ENCODE measurements around the gene RCN1.

RCN1 gene

GRCh38 chr11:32145282-32145681, 54.4 kb downstream of the RCN1 start:
- Histone ChIP-seq H3K27me3 (ENCODE audit: control insufficient read depth in 3 of 3, insufficient read depth in 3 of 3, low read depth in 1 of 3, low read length in 3 of 3) (peaks cover 0 to 10% (median 0%) of the 10 kb centered on the region in 3 experiments), H3K14ac (ENCODE audit: low read length) (no peak overlapping the region)
- no CpG with 5 or more reads among the region's 3 CpGs for WGBS, 2 donors (ENCODE audit: extremely low coverage in 2 of 2, insufficient read length in 2 of 2, insufficient replicate concordance in 1 of 2)

GRCh38 chr11:32148895-32149294, 58.0 kb downstream of the RCN1 start:
- no peak overlapping the region for H2AFZ ChIP-seq (ENCODE audit: low read length)
- H2BK12ac ChIP-seq (ENCODE audit: low read length), result no peak overlapping the region
- H3K27ac ChIP-seq (replicated peaks; ENCODE audit: low read length), result no peak overlapping the region
- no peak overlapping the region for H3K18ac ChIP-seq (ENCODE audit: low read length)
- H2BK120ac ChIP-seq (ENCODE audit: low read depth, low read length), result no peak overlapping the region
- H4K8ac ChIP-seq (ENCODE audit: low read depth, low read length), result no peak overlapping the region
- no peak overlapping the region for H3K14ac ChIP-seq (ENCODE audit: low read length)
- H4K91ac ChIP-seq (ENCODE audit: low read depth, low read length, poor library complexity), result no peak overlapping the region
- H3K4ac ChIP-seq (ENCODE audit: low read length), result no peak overlapping the region
- H3K4me1 ChIP-seq (ENCODE audit: control insufficient read depth in 2 of 2, insufficient read depth in 1 of 2, low read depth in 1 of 2, low read length in 2 of 2), result no peaks in the 10 kb centered on the region
- H3K9ac ChIP-seq (ENCODE audit: low read depth, low read length, poor library complexity), result no peak overlapping the region
- H3K23ac ChIP-seq (ENCODE audit: low read depth, low read length, poor library complexity), result no peak overlapping the region
- H2AK5ac ChIP-seq (ENCODE audit: low read depth, low read length), result no peak overlapping the region
- H2BK5ac ChIP-seq (ENCODE audit: low read length), result no peak overlapping the region
- no CpG with 5 or more reads among the region's 4 CpGs for WGBS, 2 donors (ENCODE audit: extremely low coverage in 2 of 2, insufficient read length in 2 of 2, insufficient replicate concordance in 1 of 2)
- no peak overlapping the region for H2BK15ac ChIP-seq (ENCODE audit: low read length)
- no peak overlapping the region for H3K4me2 ChIP-seq (ENCODE audit: insufficient read depth, low read length, poor library complexity, severe bottlenecking)
- no peak for DNase-seq (ENCODE audit: low spot score)
- H3K4me3 ChIP-seq (ENCODE audit: low read length in 2 of 2), result no peak overlapping the region
- H3K79me1 ChIP-seq (ENCODE audit: low read depth, low read length), result no peaks in the 10 kb centered on the region
- peaks cover 0 to 15% (median 0%) of the 10 kb centered on the region in 3 experiments for H3K27me3 ChIP-seq (ENCODE audit: control insufficient read depth in 3 of 3, insufficient read depth in 3 of 3, low read depth in 1 of 3, low read length in 3 of 3)
- no peaks in the 10 kb centered on the region for H3K36me3 ChIP-seq (replicated peaks in 1 of 2; ENCODE audit: control insufficient read depth in 2 of 2, insufficient read depth in 2 of 2, low read length in 2 of 2)
- no peaks in the 10 kb centered on the region for H3K9me3 ChIP-seq (replicated peaks in 1 of 2; ENCODE audit: control insufficient read depth in 2 of 2, insufficient read depth in 1 of 2, low read depth in 1 of 2, low read length in 2 of 2)

More at GRCh38 chr11:32145282-32145681, 54.4 kb downstream of the RCN1 start:
- Histone ChIP-seq H3K9ac (ENCODE audit: low read depth, low read length, poor library complexity) (no peak overlapping the region), H2AK5ac (ENCODE audit: low read depth, low read length) (no peak overlapping the region), H3K18ac (ENCODE audit: low read length) (no peak overlapping the region), H3K4me2 (ENCODE audit: insufficient read depth, low read length, poor library complexity, severe bottlenecking) (no peak overlapping the region), H3K23ac (ENCODE audit: low read depth, low read length, poor library complexity) (no peak overlapping the region), H2BK120ac (ENCODE audit: low read depth, low read length) (no peak overlapping the region), H3K27ac (replicated peaks; ENCODE audit: low read length) (no peak overlapping the region), H3K4me1 (ENCODE audit: control insufficient read depth in 2 of 2, insufficient read depth in 1 of 2, low read depth in 1 of 2, low read length in 2 of 2) (no peaks in the 10 kb centered on the region), H2BK12ac (ENCODE audit: low read length) (no peak overlapping the region), H4K8ac (ENCODE audit: low read depth, low read length) (no peak overlapping the region), H3K4me3 (ENCODE audit: low read length in 2 of 2) (no peak overlapping the region), H2AFZ (ENCODE audit: low read length) (no peak overlapping the region), H3K4ac (ENCODE audit: low read length) (no peak overlapping the region), H2BK5ac (ENCODE audit: low read length) (no peak overlapping the region), H2BK15ac (ENCODE audit: low read length) (no peak overlapping the region), H3K9me3 (replicated peaks in 1 of 2; ENCODE audit: control insufficient read depth in 2 of 2, insufficient read depth in 1 of 2, low read depth in 1 of 2, low read length in 2 of 2) (no peaks in the 10 kb centered on the region), H4K91ac (ENCODE audit: low read depth, low read length, poor library complexity) (no peak overlapping the region), H3K79me1 (ENCODE audit: low read depth, low read length) (no peaks in the 10 kb centered on the region), H3K36me3 (replicated peaks in 1 of 2; ENCODE audit: control insufficient read depth in 2 of 2, insufficient read depth in 2 of 2, low read length in 2 of 2) (no peaks in the 10 kb centered on the region)
- DNase-seq (ENCODE audit: low spot score), result no peak

- H3K4me3 ChIP-seq (ENCODE audit: low read length in 2 of 2), result no peak overlapping the region
- H3K4ac ChIP-seq (ENCODE audit: low read length), result no peak overlapping the region
- no peak for DNase-seq (ENCODE audit: low spot score)
- H3K4me1 ChIP-seq (ENCODE audit: control insufficient read depth in 2 of 2, insufficient read depth in 1 of 2, low read depth in 1 of 2, low read length in 2 of 2), result no peaks in the 10 kb centered on the region
- no peak overlapping the region for H3K14ac ChIP-seq (ENCODE audit: low read length)
- H2BK12ac ChIP-seq (ENCODE audit: low read length), result no peak overlapping the region
- H2AFZ ChIP-seq (ENCODE audit: low read length), result no peak overlapping the region
- peaks cover 0 to 15% (median 0%) of the 10 kb centered on the region in 3 experiments for H3K27me3 ChIP-seq (ENCODE audit: control insufficient read depth in 3 of 3, insufficient read depth in 3 of 3, low read depth in 1 of 3, low read length in 3 of 3)
- no peak overlapping the region for H3K18ac ChIP-seq (ENCODE audit: low read length)
- no peak overlapping the region for H4K91ac ChIP-seq (ENCODE audit: low read depth, low read length, poor library complexity)
- H3K9ac ChIP-seq (ENCODE audit: low read depth, low read length, poor library complexity), result no peak overlapping the region
- no peak overlapping the region for H2BK15ac ChIP-seq (ENCODE audit: low read length)
- no peak overlapping the region for H3K27ac ChIP-seq (replicated peaks; ENCODE audit: low read length)
- no peak overlapping the region for H4K8ac ChIP-seq (ENCODE audit: low read depth, low read length)
- WGBS, 2 donors (ENCODE audit: extremely low coverage in 2 of 2, insufficient read length in 2 of 2, insufficient replicate concordance in 1 of 2), result no CpG with 5 or more reads among the region's 7 CpGs
- H3K23ac ChIP-seq (ENCODE audit: low read depth, low read length, poor library complexity), result no peak overlapping the region
- no peaks in the 10 kb centered on the region for H3K36me3 ChIP-seq (replicated peaks in 1 of 2; ENCODE audit: control insufficient read depth in 2 of 2, insufficient read depth in 2 of 2, low read length in 2 of 2)
- no peak overlapping the region for H2BK120ac ChIP-seq (ENCODE audit: low read depth, low read length)
- no peak overlapping the region for H2AK5ac ChIP-seq (ENCODE audit: low read depth, low read length)
- H3K79me1 ChIP-seq (ENCODE audit: low read depth, low read length), result no peaks in the 10 kb centered on the region
- no peaks in the 10 kb centered on the region for H3K9me3 ChIP-seq (replicated peaks in 1 of 2; ENCODE audit: control insufficient read depth in 2 of 2, insufficient read depth in 1 of 2, low read depth in 1 of 2, low read length in 2 of 2)
- H2BK5ac ChIP-seq (ENCODE audit: low read length), result no peak overlapping the region
- no peak overlapping the region for H3K4me2 ChIP-seq (ENCODE audit: insufficient read depth, low read length, poor library complexity, severe bottlenecking)
Observed at GRCh38 chr11:32149748-32150147, 58.9 kb downstream of the RCN1 start.

GRCh38 chr11:32151027-32151426, 60.2 kb downstream of the RCN1 start:
- H3K18ac ChIP-seq (ENCODE audit: low read length), result no peak overlapping the region
- no peak overlapping the region for H2BK15ac ChIP-seq (ENCODE audit: low read length)
- H3K4me3 ChIP-seq (ENCODE audit: low read length in 2 of 2), result no peak overlapping the region
- H3K9me3 ChIP-seq (replicated peaks in 1 of 2; ENCODE audit: control insufficient read depth in 2 of 2, insufficient read depth in 1 of 2, low read depth in 1 of 2, low read length in 2 of 2), result no peaks in the 10 kb centered on the region
- H4K8ac ChIP-seq (ENCODE audit: low read depth, low read length), result no peak overlapping the region
- H3K27ac ChIP-seq (replicated peaks; ENCODE audit: low read length), result no peak overlapping the region
- no peak for DNase-seq (ENCODE audit: low spot score)
- H3K79me1 ChIP-seq (ENCODE audit: low read depth, low read length), result no peaks in the 10 kb centered on the region
- H2AFZ ChIP-seq (ENCODE audit: low read length), result no peak overlapping the region
- H2BK5ac ChIP-seq (ENCODE audit: low read length), result no peak overlapping the region
- H3K4ac ChIP-seq (ENCODE audit: low read length), result no peak overlapping the region
- H2BK12ac ChIP-seq (ENCODE audit: low read length), result no peak overlapping the region
- H2BK120ac ChIP-seq (ENCODE audit: low read depth, low read length), result no peak overlapping the region
- peaks cover 0 to 15% (median 0%) of the 10 kb centered on the region in 3 experiments for H3K27me3 ChIP-seq (ENCODE audit: control insufficient read depth in 3 of 3, insufficient read depth in 3 of 3, low read depth in 1 of 3, low read length in 3 of 3)
- no peaks in the 10 kb centered on the region for H3K4me1 ChIP-seq (ENCODE audit: control insufficient read depth in 2 of 2, insufficient read depth in 1 of 2, low read depth in 1 of 2, low read length in 2 of 2)
- no peak overlapping the region for H3K14ac ChIP-seq (ENCODE audit: low read length)
- no peak overlapping the region for H3K23ac ChIP-seq (ENCODE audit: low read depth, low read length, poor library complexity)
- H3K4me2 ChIP-seq (ENCODE audit: insufficient read depth, low read length, poor library complexity, severe bottlenecking), result no peak overlapping the region
- no peak overlapping the region for H3K9ac ChIP-seq (ENCODE audit: low read depth, low read length, poor library complexity)
- no peak overlapping the region for H2AK5ac ChIP-seq (ENCODE audit: low read depth, low read length)
- no peak overlapping the region for H4K91ac ChIP-seq (ENCODE audit: low read depth, low read length, poor library complexity)
- no peaks in the 10 kb centered on the region for H3K36me3 ChIP-seq (replicated peaks in 1 of 2; ENCODE audit: control insufficient read depth in 2 of 2, insufficient read depth in 2 of 2, low read length in 2 of 2)

All from neuronal stem cell (in vitro differentiated cells).